ENCODE results near the gene CLGN.

DNA sequence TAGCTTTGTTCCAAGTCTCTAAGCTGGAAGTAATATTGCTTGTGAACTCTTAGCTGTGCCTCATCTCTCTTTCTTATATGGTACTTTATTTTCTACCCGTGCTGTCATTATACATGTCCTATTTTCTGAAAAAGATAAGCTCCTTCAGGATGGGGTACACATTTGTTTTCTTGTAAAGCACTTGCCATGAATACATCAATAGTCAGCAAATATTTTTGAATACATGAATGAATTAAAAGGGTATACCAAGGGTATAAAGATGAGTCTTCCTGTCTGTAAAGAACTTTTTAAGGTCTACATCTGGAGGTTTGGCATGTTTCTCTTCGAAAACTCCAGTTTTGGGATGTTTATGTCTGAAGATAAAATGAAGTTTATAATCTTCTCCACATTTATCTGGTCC is 27.3 kb downstream of the CLGN start:
- TF ChIP-seq, protein P1, sequence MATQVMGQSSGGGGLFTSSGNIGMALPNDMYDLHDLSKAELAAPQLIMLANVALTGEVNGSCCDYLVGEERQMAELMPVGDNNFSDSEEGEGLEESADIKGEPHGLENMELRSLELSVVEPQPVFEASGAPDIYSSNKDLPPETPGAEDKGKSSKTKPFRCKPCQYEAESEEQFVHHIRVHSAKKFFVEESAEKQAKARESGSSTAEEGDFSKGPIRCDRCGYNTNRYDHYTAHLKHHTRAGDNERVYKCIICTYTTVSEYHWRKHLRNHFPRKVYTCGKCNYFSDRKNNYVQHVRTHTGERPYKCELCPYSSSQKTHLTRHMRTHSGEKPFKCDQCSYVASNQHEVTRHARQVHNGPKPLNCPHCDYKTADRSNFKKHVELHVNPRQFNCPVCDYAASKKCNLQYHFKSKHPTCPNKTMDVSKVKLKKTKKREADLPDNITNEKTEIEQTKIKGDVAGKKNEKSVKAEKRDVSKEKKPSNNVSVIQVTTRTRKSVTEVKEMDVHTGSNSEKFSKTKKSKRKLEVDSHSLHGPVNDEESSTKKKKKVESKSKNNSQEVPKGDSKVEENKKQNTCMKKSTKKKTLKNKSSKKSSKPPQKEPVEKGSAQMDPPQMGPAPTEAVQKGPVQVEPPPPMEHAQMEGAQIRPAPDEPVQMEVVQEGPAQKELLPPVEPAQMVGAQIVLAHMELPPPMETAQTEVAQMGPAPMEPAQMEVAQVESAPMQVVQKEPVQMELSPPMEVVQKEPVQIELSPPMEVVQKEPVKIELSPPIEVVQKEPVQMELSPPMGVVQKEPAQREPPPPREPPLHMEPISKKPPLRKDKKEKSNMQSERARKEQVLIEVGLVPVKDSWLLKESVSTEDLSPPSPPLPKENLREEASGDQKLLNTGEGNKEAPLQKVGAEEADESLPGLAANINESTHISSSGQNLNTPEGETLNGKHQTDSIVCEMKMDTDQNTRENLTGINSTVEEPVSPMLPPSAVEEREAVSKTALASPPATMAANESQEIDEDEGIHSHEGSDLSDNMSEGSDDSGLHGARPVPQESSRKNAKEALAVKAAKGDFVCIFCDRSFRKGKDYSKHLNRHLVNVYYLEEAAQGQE (IDR thresholded peaks at IDR 0.05; ENCODE audit: insufficient read depth in 1 of 2, low read depth in 2 of 2, low read length in 2 of 2) = no peak
- no peak for TF ChIP-seq SIN3A (IDR thresholded peaks at IDR 0.05; ENCODE audit: borderline replicate concordance, insufficient read depth, low read length)
- no peak for TF ChIP-seq POLR2AphosphoS5 (IDR thresholded peaks at IDR 0.05; ENCODE audit: low read depth, low read length)
- TF ChIP-seq TAF1 (IDR thresholded peaks at IDR 0.05; ENCODE audit: borderline replicate concordance, insufficient read depth, low read length) = no peak

All from PFSK-1 (cell line).